NCI-H187 treated with DMSO at 0.1 percent for 48 hours (cell line): ENCODE measurements around the gene CLDN3.
"Not testable (repeated sequence)": the region's sequence is repeated elsewhere in the genome, so short reads cannot be mapped to it uniquely, and the experiment has no call there.

Source experiments
- DNase-seq: peaks from one replicate; lab custom pipeline; 2025; lab: John Stamatoyannopoulos, UW

Gene CLDN3

DNA sequence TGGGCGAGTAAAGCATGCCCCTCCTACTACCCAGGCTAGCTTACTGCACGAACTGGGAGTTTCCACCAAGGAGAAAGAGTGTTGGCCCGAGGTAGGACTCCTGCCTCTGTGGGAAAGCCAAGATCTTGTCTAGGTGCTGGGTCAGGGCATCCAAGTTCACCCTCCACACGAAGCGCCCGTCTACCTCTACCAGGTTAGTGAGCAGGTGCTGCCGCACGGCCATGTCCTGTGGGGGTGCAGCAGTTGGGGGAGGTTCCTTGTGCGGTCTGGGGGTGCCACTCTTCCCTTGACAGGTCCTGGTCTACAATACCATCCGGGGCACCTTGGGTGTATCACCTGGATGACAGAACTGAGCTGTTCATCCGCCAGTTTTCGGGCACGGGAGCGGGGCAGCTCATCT is 33.2 kb downstream of the CLDN3 start:
- DNase-seq: no peak

DNA sequence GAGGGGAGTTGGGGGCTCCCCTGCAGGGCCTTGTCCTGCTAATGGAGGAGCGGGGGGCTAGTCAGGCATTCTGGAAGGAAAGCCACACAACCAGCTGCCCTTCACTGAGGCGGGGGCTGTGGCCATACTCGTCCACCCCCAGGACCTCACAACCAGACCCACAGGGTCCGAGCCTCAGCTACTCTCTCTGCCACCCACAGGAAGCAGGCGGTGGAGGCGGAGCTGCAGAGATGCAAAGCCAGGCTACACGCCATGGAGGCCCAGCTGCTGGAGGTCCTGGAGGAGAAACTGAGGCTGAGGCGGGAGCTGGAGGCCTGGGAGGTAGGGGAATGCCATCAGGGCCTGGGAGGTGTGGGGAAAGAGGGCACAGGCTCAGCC is 34.6 kb downstream of the CLDN3 start:
- DNase-seq: no peak

DNA sequence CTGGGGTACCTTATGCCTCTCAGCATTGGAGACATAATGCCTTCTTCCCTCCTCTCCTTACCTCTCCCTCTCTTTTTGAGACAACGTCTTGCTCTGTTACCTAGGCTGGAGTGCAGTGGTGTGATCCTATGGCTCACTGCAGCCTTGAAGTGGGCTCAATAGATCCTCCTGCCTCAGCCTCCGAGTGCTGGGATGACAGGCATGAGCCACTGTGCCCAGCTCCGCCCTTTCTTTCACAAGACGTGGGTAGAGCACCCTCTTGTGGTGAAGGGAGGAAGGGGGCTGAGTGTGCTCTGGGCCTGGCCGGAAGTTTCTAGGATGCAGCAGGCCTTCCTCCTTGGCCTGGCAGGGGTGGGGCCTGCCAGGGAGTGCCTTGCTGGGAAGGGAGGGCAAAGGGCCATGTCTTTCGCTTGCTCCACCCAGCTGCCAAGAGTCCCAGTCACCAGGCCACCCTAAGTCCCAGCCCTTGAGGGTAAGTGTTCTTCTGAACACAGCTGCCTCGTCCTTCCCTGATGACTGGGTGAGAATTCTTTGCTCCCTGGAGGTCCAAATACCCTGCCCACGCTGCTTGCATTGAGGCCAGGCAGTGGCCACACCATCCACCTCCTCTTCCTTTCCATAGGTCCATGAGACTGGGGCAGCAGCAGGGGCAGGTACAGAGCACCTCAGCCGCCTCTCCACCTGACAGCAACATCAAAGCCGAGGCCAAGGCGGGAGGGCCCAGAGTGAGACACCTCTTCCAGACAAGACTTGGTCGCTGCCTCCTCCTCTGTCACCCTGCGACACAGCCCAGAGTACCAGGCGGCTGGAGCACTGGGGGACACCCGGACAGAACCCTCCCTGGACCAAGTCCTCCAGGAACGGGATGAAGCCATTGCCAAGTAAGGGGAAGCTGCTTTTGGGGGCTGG is 35.2 kb downstream of the CLDN3 start:
- peak; percentile 63 for DNase-seq

DNA sequence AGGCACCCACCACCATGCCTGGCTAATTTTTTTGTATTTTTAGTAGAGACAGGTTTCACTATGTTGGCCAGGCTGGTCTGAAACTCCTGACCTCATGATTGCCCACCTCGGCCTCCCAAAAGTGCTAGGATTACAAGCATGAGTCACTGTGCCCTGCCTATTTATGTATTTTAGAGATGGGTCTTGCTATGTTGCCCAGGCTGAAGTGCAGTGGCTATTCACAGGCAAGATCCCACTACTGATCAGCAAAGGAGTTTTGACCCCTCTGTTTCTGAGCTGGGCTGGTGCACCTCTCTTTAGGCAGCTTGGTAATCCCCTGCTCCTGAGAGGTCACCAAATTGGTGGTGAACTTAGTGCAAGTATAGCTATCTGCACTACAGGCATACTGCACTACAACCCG is 37.7 kb downstream of the CLDN3 start:
- DNase-seq: no peak

DNA sequence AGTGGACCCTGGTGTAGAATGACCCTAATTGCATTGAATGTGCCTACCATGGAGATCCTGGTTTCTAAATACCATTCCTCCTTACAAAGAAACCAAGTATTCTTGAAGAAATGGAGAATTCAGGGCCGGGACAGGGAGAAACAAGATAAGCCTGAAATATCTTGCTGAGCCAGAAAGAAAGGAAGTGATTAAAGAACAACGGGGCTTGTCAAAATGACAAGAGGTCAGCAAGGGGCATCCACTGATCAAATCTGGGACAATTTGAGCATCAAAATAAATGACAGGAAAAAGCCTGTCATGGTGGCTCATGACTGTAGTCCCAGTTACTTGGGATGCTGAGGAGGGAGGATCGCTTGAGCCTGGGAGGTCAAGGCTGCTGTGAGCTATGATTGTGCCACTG is 39.6 kb downstream of the CLDN3 start:
- no peak for DNase-seq

DNA sequence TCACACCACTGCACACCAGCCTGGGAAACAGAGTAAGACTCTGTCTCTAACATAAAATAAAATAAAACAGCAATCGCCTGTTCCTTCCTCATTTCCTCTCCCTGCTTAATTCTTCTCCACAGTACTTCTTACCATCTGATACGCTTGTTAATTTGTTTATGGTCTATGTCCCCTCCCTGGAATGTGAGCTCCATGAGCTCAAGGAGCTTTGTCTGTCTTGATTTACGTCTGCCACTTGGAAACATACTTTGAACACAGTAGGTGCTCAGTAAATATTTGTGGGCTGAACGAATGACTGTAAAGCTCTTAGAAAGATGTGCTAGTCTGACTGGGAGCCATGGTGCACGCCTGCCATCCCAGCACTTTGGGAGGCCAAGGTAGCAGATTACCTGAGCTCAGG is 41.5 kb downstream of the CLDN3 start:
- no peak for DNase-seq

DNA sequence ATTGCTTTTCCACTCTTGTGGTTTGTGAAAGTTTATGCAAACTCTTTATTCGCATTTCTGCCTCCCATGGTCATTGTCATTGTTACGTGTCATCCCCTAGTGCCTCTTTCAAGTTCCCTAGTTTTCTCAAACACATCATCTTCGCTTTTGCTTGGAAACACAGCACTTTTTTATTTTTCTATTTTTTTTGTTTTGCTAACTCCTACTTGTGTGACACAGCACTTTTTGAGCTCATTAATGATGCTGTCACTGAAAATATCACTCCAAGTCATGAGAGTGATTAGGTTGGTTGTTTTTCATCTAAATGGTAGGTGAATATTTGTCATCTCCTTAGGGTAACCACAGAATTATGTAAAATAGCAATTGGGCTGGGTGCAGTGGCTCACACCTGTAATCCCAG is 42.1 kb downstream of the CLDN3 start:
- DNase-seq: no peak

DNA sequence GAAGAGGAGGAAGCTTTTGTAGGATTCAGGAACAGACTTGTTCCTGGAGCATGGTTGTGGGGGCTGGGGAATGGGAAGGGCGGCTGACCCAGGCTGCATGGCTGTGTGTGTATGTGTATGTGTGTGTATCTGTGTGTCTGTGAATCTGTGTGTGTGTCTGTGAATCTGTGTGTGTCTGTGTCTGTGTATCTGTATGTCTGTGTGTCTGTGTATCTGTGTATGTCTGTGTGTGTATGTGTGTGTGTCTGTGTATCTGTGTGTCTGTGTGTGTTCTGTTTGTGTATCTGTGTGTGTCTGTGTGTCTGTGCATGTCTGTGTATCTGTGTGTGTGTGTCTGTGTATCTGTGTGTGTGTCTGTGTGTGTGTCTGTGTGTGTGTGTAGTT is 44.0 kb downstream of the CLDN3 start:
- no peak for DNase-seq

DNA sequence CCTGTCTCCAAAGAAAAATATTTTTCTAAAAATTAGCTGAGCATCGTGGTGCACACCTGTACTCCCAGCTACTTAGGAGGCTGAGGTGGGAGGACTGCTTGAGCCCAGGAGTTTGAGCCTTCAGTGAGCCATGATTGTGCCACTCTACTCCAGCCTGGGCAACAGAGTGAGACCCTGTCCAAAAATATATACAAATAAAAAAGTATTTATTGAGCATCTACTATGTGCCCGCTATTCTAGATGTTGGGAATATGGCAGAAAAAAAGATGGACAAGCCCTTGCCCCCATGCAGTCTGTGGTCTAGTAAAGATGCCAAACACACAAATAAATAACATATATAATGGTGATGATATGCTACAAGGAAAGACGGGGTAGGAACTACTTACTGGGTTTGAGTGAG is 46.3 kb downstream of the CLDN3 start:
- DNase-seq: no peak

DNA sequence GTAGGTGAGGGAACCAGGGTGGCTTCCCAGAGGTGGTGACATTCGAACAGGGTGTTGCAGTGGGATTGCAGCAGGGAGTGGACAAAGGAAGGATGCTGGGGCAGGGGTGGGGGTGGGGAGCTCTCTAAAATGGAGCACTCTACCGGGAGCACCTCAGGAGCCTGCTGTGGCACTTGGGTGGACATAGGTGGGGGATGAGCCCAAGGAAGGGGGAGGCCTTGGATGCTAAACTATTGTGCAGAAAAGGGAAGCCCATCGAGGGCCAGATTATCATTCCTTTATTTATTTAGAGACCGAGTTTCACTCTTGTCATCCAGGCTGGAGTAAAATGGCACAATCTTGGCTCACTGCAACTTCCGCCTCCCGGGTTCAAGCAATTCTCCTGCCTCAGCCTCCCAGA is 47.3 kb downstream of the CLDN3 start:
- DNase-seq: no peak

DNA sequence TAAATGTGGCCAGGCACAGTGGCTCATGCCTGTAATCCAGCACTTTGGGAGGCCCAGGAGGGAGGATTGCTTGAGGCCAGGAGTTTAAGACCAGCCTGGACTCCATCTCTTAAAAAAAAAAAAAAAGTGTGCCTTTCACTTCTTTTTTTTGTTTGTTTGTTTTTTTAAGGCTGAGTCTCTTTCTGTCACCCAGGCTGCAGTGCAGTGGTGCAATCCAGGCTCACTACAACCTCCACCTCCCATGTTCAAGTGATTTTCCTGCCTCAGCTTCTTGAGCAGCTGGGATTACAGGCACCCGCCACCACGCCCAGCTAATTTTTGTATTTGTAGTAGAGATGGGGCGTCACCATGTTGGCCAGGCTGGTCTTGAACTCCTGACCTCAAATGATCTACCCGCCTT is 47.9 kb downstream of the CLDN3 start:
- DNase-seq: not testable (repeated sequence)

DNA sequence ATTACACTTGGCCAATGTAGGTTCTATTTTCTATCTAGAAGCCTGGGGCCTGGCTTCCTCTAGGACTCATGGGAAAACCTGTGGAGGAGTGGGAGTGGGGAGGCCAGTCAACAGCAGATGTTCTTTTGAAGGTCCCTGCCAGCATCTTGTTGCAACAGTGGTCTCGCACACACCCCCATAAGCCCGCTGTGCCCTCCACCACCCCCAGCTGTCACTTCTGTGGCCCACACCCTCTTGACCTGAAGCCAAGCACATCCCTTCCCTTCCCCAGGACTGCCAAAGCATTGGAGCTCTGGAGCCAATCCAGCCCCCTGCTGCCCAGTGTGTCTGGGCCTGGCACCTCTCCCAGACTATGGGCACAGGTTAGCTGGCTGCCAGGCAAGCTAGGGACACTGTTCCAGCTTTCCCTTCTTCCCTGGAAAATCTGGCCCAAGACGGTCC is 48.7 kb downstream of the CLDN3 start:
- no peak for DNase-seq

DNA sequence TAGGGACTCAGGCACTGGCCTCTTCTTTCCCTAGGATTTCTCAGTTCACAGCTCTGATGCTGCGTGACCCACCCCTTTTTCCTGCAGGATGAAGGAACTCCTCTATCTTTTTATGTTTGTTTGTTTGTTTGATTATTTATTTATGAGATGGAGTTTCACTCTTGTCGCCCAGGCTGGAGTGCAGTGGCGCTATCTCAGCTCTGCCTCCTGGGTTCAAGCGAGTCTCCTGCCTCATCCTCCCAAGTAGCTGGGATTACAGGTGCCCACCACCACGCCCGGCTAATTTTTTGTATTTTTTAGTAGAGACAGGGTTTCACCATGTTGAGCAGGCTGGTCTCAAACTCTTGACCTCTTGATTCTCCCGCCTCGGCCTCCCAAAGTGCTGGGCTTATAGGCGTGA is 49.6 kb downstream of the CLDN3 start:
- not testable (repeated sequence) for DNase-seq

DNA sequence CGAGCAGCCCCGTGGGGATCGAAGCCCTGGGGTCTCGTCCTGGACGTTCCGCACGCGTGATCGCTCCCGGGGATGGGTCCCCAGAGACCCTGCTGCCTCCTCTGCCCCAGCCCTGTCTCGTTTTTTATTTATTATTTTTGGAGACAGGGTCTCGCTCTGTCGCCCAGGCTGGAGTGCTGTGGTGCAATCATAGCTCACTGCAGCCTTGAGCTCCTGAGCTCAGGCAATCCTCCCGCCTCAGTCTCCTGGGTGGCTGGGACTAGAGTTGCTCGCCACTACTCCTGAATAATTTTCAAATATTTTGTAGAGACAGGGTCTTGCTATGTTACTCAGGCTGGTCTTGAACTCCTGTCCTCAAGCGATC is 50.3 kb downstream of the CLDN3 start:
- DNase-seq: no peak
